IMR-90 (cell line): ENCODE results near the gene SIRT7. TPM values are rescaled to one million over a fixed set of nuclear protein-coding genes. Genes with fewer than 3 reads are reported as not detected.

Experiments used
- ATAC-seq: fragments of 200-7000 bp; cut with Tn5 transposase; 2 replicates; pipeline ENCODE4 v1.9.1; 2020; ENCODE audit warnings: low read depth, mild to moderate bottlenecking, moderate library complexity
- BruUV-seq: library from RNA; stranded (reverse); fragments of 400-500 nt; replicated peaks from 2 replicates; lab custom pipeline; 2021; lab: Mats Ljungman, UMichigan
- CTCF ChIA-PET: fragments of 300-600 bp; formaldehyde crosslinking; extraction: SDS; loops from one replicate; lab custom pipeline; 2021; ENCODE audit warnings: antibody characterized with exemption; lab: Yijun Ruan, JAX
- POLR2A ChIA-PET: fragments of 300-600 bp; sonication (Branson Sonifier 250); formaldehyde crosslinking; loops from one replicate; lab custom pipeline; 2022; ENCODE audit warnings: antibody characterized with exemption; ENCODE audit not compliant: unreplicated experiment; lab: Charles Lee
- DNase-seq: peaks from one replicate; pipeline ENCODE4 v3.0.0; 2013
- H2AFZ ChIP-seq: replicated peaks from 2 replicates; pipeline ENCODE3; 2013; ENCODE audit warnings: low read length, mild to moderate bottlenecking; ENCODE audit not compliant: poor library complexity
- H2AK5ac ChIP-seq: 2 replicates; pipeline ENCODE4 v1.6.1; 2013; ENCODE audit warnings: low read depth, low read length, inconsistent platforms
- H2AK9ac ChIP-seq: replicated peaks from 2 replicates; pipeline ENCODE3; 2013; ENCODE audit warnings: mild to moderate bottlenecking, low read depth, low read length, moderate library complexity; ENCODE audit not compliant: poor library complexity
- H2BK120ac ChIP-seq: 2 replicates; pipeline ENCODE4 v1.6.1; 2013; ENCODE audit warnings: low read depth, low read length, inconsistent platforms
- H2BK15ac ChIP-seq: 3 replicates; pipeline ENCODE4 v1.6.1; 2013; ENCODE audit warnings: low read depth, low read length, inconsistent platforms
- H2BK20ac ChIP-seq: 2 replicates; pipeline ENCODE4 v1.6.1; 2013; ENCODE audit warnings: low read depth, mild to moderate bottlenecking, inconsistent platforms, low read length, moderate library complexity
- H2BK5ac ChIP-seq: 2 replicates; pipeline ENCODE4 v1.6.1; 2013; ENCODE audit warnings: mild to moderate bottlenecking, low read depth, low read length, inconsistent platforms; ENCODE audit not compliant: poor library complexity, severe bottlenecking
- H3K14ac ChIP-seq: replicated peaks from 2 replicates; pipeline ENCODE4 v1.6.1; 2013; ENCODE audit warnings: low read depth, low read length, inconsistent platforms
- H3K18ac ChIP-seq: 2 replicates; pipeline ENCODE4 v1.6.1; 2013; ENCODE audit warnings: low read depth, low read length, control low read depth
- H3K23ac ChIP-seq: 2 replicates; pipeline ENCODE4 v1.6.1; 2013; ENCODE audit warnings: low read depth, low read length, inconsistent platforms
- H3K27ac ChIP-seq: 2 replicates; pipeline ENCODE4 v1.5.1; 2013; ENCODE audit warnings: mild to moderate bottlenecking, control low read depth, low read length; ENCODE audit not compliant: insufficient read depth
- H3K27me3 ChIP-seq: 2 replicates; pipeline ENCODE4 v1.6.1; 2013; ENCODE audit warnings: low read length; ENCODE audit not compliant: control insufficient read depth, insufficient read depth
- H3K36me3 ChIP-seq: 2 replicates; pipeline ENCODE4 v1.6.1; 2013; ENCODE audit warnings: low read length, mixed read lengths; ENCODE audit not compliant: control insufficient read depth, insufficient read depth
- H3K4ac ChIP-seq: 2 replicates; pipeline ENCODE4 v1.6.1; 2013; ENCODE audit warnings: low read depth, low read length, inconsistent platforms
- H3K4me1 ChIP-seq: 2 replicates; pipeline ENCODE4 v1.6.1; 2013; ENCODE audit warnings: low read length, mixed read lengths; ENCODE audit not compliant: control insufficient read depth, insufficient read depth
- H3K4me2 ChIP-seq: 2 replicates; pipeline ENCODE4 v1.6.1; 2013; ENCODE audit warnings: low read depth, mild to moderate bottlenecking, control low read depth, low read length, moderate library complexity
- H3K4me3 ChIP-seq: 2 replicates; pipeline ENCODE4 v1.5.1; 2013; ENCODE audit warnings: low read depth, mild to moderate bottlenecking, control low read depth, low read length, moderate library complexity; ENCODE audit not compliant: insufficient read depth
- H3K56ac ChIP-seq: 2 replicates; pipeline ENCODE4 v1.6.1; 2013; ENCODE audit warnings: low read length, inconsistent platforms; ENCODE audit not compliant: insufficient read depth; ENCODE audit errors: extremely low read depth
- H3K79me1 ChIP-seq, 2 experiments: 2 replicates each; pipeline ENCODE4 v1.6.1; 2013; ENCODE audit warnings: low read length in 2 of 2, inconsistent platforms in 1 of 2, low read depth in 1 of 2
- H3K9ac ChIP-seq: 2 replicates; pipeline ENCODE4 v1.6.1; 2013; ENCODE audit warnings: low read depth, low read length, control low read depth
- H3K9me1 ChIP-seq: 2 replicates; pipeline ENCODE4 v1.6.1; 2013; ENCODE audit warnings: low read length, inconsistent platforms; ENCODE audit not compliant: insufficient read depth
- H3K9me3 ChIP-seq: 2 replicates; pipeline ENCODE4 v1.6.1; 2013; ENCODE audit warnings: low read length; ENCODE audit not compliant: control insufficient read depth, insufficient read depth
- H4K20me1 ChIP-seq: 2 replicates; pipeline ENCODE4 v1.6.1; 2013; ENCODE audit warnings: low read length, inconsistent platforms; ENCODE audit not compliant: insufficient read depth
- H4K5ac ChIP-seq: 2 replicates; pipeline ENCODE4 v1.6.1; 2013; ENCODE audit warnings: mild to moderate bottlenecking, low read depth, low read length, control low read depth
- H4K8ac ChIP-seq, 2 experiments: 2 replicates each; pipeline ENCODE4 v1.6.1; 2013; ENCODE audit warnings: low read depth in 2 of 2, low read length in 2 of 2, control low read depth in 1 of 2, inconsistent platforms in 1 of 2
- H4K91ac ChIP-seq: 2 replicates; pipeline ENCODE4 v1.6.1; 2013; ENCODE audit warnings: low read depth, low read length, inconsistent platforms; ENCODE audit not compliant: insufficient read depth
- CEBPB ChIP-seq: IDR thresholded peaks from 2 replicates; pipeline ENCODE4 v1.6.1; 2012; ENCODE audit warnings: low read depth, low read length, improper control_type of control experiment
- CHD1 ChIP-seq: IDR thresholded peaks from 2 replicates; pipeline ENCODE4 v1.6.1; 2012; ENCODE audit warnings: low read depth, low read length, improper control_type of control experiment
- CTCF ChIP-seq: conservative IDR thresholded peaks from 2 replicates; pipeline ENCODE4 v1.5.1; 2012; ENCODE audit warnings: mild to moderate bottlenecking, low read depth, low read length, improper control_type of control experiment
- ELK1 ChIP-seq: fragments of 150-350 bp; IDR thresholded peaks from 2 replicates; pipeline ENCODE4 v1.6.1; 2016; ENCODE audit warnings: low read depth, mild to moderate bottlenecking, low read length, moderate library complexity, borderline replicate concordance
- FOS ChIP-seq: fragments of 150-350 bp; IDR thresholded peaks from 2 replicates; pipeline ENCODE4 v1.6.1; 2016; ENCODE audit warnings: low read depth, low read length
- MAFK ChIP-seq: IDR thresholded peaks from 2 replicates; pipeline ENCODE4 v1.6.1; 2012; ENCODE audit warnings: low read depth, low read length, improper control_type of control experiment
- MAZ ChIP-seq: IDR thresholded peaks from 2 replicates; pipeline ENCODE4 v1.6.1; 2012; ENCODE audit warnings: low read depth, mild to moderate bottlenecking, low read length, improper control_type of control experiment, moderate library complexity, borderline replicate concordance
- MXI1 ChIP-seq: IDR thresholded peaks from 2 replicates; pipeline ENCODE4 v1.6.1; 2012; ENCODE audit warnings: low read depth, mild to moderate bottlenecking, low read length, moderate library complexity, borderline replicate concordance
- NFE2L2 ChIP-seq: fragments of 150-350 bp; IDR thresholded peaks from 2 replicates; pipeline ENCODE4 v1.6.1; 2016; ENCODE audit warnings: low read depth, mild to moderate bottlenecking, low read length
- POLR2A ChIP-seq: IDR thresholded peaks from 2 replicates; pipeline ENCODE4 v1.6.1; 2012; ENCODE audit warnings: mild to moderate bottlenecking, low read depth, low read length
- RAD21 ChIP-seq: IDR thresholded peaks from 2 replicates; pipeline ENCODE4 v1.6.1; 2012; ENCODE audit warnings: low read length, improper control_type of control experiment
- RCOR1 ChIP-seq: IDR thresholded peaks from 2 replicates; pipeline ENCODE4 v1.6.1; 2012; ENCODE audit warnings: mild to moderate bottlenecking, low read length, improper control_type of control experiment; ENCODE audit not compliant: insufficient replicate concordance
- RFX5 ChIP-seq: IDR thresholded peaks from 2 replicates; pipeline ENCODE4 v1.8.0; 2012; ENCODE audit warnings: low read depth, mild to moderate bottlenecking, low read length, moderate library complexity
- SMC3 ChIP-seq: fragments of 150-350 bp; IDR thresholded peaks from 2 replicates; pipeline ENCODE4 v1.6.1; 2016; ENCODE audit warnings: low read depth, mild to moderate bottlenecking, antibody characterized with exemption, low read length, moderate library complexity
- USF2 ChIP-seq: fragments of 150-350 bp; IDR thresholded peaks from 2 replicates; pipeline ENCODE4 v1.6.1; 2017; ENCODE audit warnings: mild to moderate bottlenecking, antibody characterized with exemption, low read length, low read depth
- WGBS, 2 experiments: methylation state at CpG; one replicate each; pipeline versions ENCODE4 v1.1.5 to v1.1.7; 2013; ENCODE audit warnings: missing lambda C conversion rate in 2 of 2; ENCODE audit not compliant: insufficient read length in 1 of 2; ENCODE audit errors: extremely low coverage in 2 of 2; 5-methylcytosine and 5-hydroxymethylcytosine counted together
- dilution Hi-C: fragments of 300-500 bp; cut with HindIII; formaldehyde crosslinking; loops from one replicate; pipeline ENCODE4 v1.14.3; 2018; ENCODE audit warnings: low sequenced_read_pairs; ENCODE audit not compliant: unreplicated experiment
- in situ Hi-C: fragments of 300-500 bp; cut with MboI; formaldehyde crosslinking; loops from 3 replicates; pipeline ENCODE4 v1.14.3; 2019; ENCODE audit warnings: low sequenced_read_pairs, inconsistent platforms, mixed read lengths
- intact Hi-C: fragments of 100-400 bp; cut with micrococcal nuclease; formaldehyde crosslinking; loops from 2 replicates; pipeline ENCODE4 v1.10.0; 2022
- polyA plus RNA-seq, 3 experiments: library from polyadenylated mRNA; depleted of rRNA; stranded (reverse); fragments of >200 nt; gene quantifications; 2 replicates each; pipeline ENCODE4 v1.2.3, GENCODE V29; 2012; ENCODE audit warnings: low replicate concordance in 1 of 3
- total RNA-seq: library from RNA; depleted of rRNA; stranded (reverse); fragments of >200 nt; gene quantifications from 2 replicates; pipeline ENCODE4 v1.2.3, GENCODE V29; 2012

SIRT7 gene
- total and polyA plus RNA-seq, 2 of the 4 experiments (the other 2 are of a cell fraction) = 14.5 to 19.8 TPM

GRCh38 chr17:81934850-81935708 lies 17.1 kb upstream of the SIRT7 start:
- POLR2A ChIA-PET = no interaction called here
- peak overlapping the region; percentile 9 for H2AK9ac ChIP-seq
- H4K20me1 ChIP-seq = peaks cover 11% of the 10 kb centered on the region
- H4K91ac ChIP-seq = no peak overlapping the region
- H2BK20ac ChIP-seq = no peak overlapping the region
- ATAC-seq = no peak
- no peak overlapping the region for H2AK5ac ChIP-seq
- no peaks in the 10 kb centered on the region for H3K9me3 ChIP-seq
- in situ Hi-C loops (no loop called here), dilution Hi-C loops (no loop called here), intact Hi-C loops (no loop called here)
- no peak overlapping the region for H2BK120ac ChIP-seq
- H3K4me1 ChIP-seq = peaks cover 4% of the 10 kb centered on the region
- no peak for DNase-seq
- no peak overlapping the region for H3K14ac ChIP-seq
- H4K5ac ChIP-seq = no peak overlapping the region
- no peak overlapping the region for H2BK15ac ChIP-seq
- no peak overlapping the region for H3K4ac ChIP-seq
- no peak overlapping the region for H3K23ac ChIP-seq
- H3K9ac ChIP-seq = no peak overlapping the region
- no peak overlapping the region for H2AFZ ChIP-seq
- H3K9me1 ChIP-seq = peaks cover 8% of the 10 kb centered on the region
- H3K56ac ChIP-seq = no peak overlapping the region
- H3K18ac ChIP-seq = no peak overlapping the region
- no peak overlapping the region for H2BK5ac ChIP-seq
- CTCF ChIA-PET = no interaction called here
- H3K27ac ChIP-seq = no peak overlapping the region
- H3K4me3 ChIP-seq = no peak overlapping the region
- H3K4me2 ChIP-seq = no peak overlapping the region
- H3K36me3 ChIP-seq = peaks cover 27% of the 10 kb centered on the region; the same call in 1 of the 2 replicates
- H3K27me3 ChIP-seq = no peaks in the 10 kb centered on the region; the same call in 1 of the 2 replicates
- 91% methylated on average over 23 of the region's 38 CpGs; no CpG with 5 or more reads in 1 of the 2 experiments for WGBS, 2 experiments
- BruUV-seq = no TSS peak
- H4K8ac ChIP-seq = no peak overlapping the region
- peaks cover 9 to 37% of the 10 kb centered on the region in 2 experiments for H3K79me1 ChIP-seq
- TF ChIP-seq CEBPB = no peak
- no peak for TF ChIP-seq MAZ
- TF ChIP-seq SMC3 = no peak
- no peak for TF ChIP-seq USF2
- no peak for TF ChIP-seq ELK1
- TF ChIP-seq RCOR1 = no peak
- TF ChIP-seq FOS = no peak
- no peak for TF ChIP-seq CTCF
- TF ChIP-seq RAD21 = no peak
- no peak for TF ChIP-seq MAFK
- TF ChIP-seq NFE2L2 = no peak
- TF ChIP-seq POLR2A = no peak
- no peak for TF ChIP-seq RFX5
- no peak for TF ChIP-seq MXI1
- TF ChIP-seq CHD1 = no peak
